NCI-H128 (cell line): Measurements from ENCODE around the gene TM4SF5.

ENCODE experiments used
- DNase-seq: peaks from one replicate; lab custom pipeline; 2025; ENCODE audit not compliant: unreplicated experiment; lab: John Stamatoyannopoulos, UW

The TM4SF5 gene

DNA sequence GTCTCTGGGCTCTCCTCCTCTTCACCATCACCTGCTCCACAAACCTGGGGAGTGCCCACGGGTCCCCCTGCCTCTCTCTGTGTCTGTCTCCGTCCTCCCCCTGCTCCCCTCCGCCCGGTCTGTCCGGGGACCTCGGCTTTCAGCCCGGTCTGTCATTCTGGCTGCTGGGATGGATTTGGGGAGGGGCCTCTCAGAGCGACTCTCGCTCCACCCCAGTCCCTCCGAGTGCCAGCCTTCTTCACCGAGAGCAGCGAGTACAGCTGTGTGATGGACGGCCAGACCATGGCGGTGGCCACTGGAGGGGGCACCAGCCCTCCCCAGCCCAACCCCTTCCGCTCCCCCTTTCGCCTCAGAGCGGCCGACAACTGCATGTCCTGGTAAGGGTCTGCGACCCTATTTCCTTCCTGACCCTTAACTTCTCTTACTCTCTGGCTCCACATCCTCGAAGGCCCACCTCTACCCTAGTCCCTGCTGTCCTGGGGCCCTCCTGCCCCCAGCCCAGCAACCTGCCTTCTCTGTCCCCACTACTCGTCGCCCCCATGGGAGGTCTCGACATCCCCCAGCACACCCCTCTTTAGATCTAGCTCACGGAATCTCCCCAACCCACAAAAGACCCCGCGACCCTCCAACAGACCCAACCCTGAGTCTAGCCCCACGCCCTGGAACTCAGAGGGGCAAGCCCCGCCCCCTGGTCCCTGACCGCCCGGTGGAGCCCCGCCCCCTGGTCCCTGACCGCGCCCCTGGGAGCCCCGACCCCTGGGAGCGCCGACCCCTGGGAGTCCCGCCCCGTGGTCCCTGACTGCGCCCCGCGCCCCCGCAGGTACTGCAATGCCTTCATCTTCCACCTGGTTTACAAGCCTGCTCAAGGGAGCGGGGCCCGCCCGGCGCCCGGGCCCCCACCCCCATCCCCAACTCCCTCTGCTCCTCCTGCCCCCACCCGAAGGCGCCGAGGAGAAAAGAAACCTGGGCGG is 26.4 kb upstream of the TM4SF5 start:
- DNase-seq = no peak

GRCh38 chr17:4747847-4748246 is 23.8 kb upstream of the TM4SF5 start:
- DNase-seq = no peak

DNA sequence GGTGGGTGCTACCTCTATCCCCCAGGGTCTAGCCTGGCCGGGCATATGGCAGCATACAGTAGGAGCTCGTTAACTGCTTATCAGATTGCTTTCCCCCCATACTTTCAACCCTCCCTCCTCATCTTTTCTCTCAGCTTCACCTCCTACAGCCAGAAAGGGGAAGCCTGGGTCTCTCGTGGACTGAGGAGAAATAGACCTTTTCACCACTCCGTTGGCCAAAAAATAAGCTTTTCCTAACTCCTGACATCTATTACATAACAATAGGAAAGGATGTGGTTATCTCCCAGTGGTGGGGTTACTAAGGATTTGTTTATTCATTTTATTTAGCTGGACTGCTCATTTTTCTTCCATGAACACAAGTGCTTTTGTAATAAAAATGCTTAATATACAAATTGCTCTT is 23.0 kb upstream of the TM4SF5 start:
- no peak for DNase-seq

DNA sequence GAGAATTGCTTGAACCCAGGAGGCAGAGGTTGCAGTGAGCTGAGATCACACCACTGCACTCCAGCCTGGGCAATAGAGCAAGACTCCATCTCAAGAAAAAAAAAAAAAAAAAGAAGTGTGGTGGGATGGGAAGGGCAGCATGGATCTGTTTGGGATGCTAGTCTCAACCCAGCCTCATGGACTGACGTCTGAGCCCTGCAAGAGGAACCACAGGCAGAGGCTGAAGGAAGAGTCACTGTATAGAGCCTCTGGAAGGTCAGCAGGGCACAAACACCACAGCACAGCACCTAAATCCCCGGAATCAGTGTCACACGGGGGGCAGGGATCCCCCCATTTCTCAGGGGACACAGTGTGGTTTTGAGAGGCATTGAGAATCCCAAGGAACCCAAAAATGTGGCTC is 21.1 kb upstream of the TM4SF5 start:
- DNase-seq = no peak

DNA sequence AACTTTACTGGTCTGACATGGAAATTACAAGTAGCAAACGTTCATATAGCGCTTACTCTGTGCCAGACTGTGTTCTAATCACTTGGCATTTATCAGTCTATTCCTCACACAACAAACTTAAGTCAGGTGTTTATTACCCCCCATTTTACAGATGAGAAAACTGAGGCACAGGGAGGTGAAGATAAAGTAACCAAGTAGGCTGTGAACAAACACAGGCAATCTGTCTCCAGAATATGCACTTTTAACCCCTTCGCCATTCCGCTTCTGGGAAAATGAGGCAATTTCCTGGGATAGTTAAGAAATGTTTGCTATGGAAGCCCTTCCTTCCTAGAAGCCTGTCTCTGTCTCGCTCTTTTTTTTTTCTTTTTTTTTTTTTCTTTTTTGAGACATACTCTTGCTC is 19.8 kb upstream of the TM4SF5 start:
- no peak for DNase-seq

DNA sequence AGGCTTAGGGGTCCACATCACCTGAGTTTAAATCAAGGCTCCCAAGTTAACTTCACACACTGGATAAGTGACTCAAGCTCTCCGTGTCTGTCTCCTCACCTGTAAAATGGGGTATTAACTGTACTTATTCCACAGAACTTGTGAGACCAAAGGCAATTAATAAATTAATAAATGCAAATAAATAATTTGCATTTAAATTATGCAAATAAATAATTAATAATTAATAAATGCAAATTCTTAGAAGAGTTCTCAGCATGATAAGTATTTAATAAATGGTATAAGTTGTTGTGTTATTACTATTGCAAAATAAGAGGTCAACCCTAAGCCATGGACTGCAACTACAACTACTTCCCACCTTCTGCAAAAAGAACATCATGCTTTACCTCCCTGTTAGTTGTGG is 18.3 kb upstream of the TM4SF5 start:
- DNase-seq = no peak

DNA sequence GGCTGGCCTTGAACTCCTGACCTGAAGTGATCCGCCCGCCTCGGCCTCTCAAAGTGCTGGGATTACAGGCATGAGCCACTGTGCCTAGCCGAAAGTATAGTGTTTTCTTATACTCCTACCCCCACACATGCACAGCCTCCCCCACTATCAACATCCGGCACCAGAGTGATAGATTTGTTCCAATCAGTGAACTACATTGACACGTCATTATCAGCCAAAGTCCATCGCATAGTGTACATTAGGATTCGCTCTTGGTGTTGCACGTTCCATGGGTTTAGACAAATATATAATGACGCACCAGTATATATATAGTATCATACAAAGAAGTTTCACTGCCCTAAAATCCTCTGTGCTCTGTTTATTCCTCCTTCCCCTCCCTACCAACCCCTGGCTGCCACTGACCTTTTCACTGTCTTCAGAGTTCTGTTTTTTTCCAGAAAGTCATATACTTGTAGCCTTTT is 11.9 kb upstream of the TM4SF5 start:
- DNase-seq = no peak

DNA sequence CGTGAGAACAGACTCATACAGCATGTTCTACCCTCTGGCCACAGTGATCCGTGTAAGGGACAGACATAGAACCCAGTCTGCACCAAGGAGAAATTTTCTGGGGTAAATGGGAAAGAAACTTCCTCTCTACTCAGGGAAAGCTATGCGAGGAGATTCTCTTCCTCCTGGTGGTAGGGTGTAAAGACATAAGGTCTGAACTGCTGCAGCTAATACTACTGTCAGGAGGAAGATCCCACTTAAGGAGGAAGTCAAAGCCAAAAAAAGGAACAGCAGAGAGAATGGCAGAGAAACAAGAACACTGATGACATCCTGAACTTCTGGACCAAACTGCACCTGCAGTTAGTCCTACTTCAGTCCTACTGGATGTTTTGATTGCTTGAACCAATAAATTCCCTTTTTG is 7.1 kb upstream of the TM4SF5 start:
- DNase-seq = no peak

DNA sequence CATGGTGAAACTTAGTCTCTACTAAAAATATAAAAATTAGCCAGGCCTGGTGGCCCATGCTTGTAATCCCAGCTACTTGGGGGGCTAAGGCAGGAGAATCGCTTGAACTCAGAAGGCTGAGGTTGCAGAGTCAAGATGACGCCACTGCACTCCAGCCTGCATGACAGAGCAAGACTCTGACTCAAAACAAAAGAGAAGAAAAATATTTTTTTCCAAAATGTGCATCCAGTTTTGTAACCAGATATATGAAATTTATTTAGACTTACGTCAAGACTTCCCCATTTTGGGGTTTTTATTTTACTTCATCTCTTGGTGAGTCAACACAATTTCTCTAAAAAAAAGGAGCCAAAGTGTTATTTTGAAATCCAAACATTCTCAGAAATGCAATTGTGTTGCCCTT is 5.5 kb upstream of the TM4SF5 start:
- DNase-seq = no peak

DNA sequence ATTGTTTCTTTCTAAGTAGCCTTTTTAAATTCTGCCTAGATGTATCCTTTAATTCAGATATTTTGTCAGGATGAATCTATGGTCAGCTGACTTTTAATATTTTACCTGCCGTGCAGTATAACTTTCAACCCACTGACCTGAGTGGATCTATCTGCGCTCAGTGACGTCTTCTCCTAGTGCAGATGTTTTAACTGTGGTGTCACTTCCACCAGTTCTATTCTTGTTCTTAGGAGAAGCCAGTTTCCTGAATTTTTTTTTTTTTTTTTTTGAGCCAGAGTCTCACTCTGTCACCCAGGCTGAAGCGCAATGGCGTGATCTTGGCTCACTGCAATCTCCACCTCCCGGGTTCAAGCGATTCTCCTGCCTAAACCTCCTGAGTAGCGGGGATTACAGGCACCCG is 5.0 kb upstream of the TM4SF5 start:
- no peak for DNase-seq

DNA sequence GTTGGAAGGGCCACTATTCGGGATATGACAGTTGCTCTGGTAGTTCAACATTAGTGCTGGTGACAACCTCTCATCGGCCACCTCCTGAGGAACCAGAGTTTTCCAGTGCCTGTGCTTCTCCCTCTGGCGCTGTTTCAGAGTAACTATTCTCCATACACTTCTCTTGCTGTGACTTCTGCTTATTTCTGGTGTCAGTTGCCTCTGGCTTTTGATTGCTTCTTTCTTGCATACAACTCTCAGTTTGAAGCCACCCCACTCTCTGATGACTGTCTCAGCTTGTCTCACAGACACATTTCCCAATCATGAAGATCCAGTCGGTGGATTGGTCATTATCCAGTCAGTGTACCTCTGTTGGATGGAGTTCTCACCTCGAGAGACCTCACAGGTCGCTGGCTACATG is 3.4 kb upstream of the TM4SF5 start:
- no peak for DNase-seq

- no peak for DNase-seq
Observed at GRCh38 chr17:4769628-4770027, 2.1 kb upstream of the TM4SF5 start.

- DNase-seq = no peak
Observed at GRCh38 chr17:4772235-4772613, 538 bp downstream of the TM4SF5 start.

DNA sequence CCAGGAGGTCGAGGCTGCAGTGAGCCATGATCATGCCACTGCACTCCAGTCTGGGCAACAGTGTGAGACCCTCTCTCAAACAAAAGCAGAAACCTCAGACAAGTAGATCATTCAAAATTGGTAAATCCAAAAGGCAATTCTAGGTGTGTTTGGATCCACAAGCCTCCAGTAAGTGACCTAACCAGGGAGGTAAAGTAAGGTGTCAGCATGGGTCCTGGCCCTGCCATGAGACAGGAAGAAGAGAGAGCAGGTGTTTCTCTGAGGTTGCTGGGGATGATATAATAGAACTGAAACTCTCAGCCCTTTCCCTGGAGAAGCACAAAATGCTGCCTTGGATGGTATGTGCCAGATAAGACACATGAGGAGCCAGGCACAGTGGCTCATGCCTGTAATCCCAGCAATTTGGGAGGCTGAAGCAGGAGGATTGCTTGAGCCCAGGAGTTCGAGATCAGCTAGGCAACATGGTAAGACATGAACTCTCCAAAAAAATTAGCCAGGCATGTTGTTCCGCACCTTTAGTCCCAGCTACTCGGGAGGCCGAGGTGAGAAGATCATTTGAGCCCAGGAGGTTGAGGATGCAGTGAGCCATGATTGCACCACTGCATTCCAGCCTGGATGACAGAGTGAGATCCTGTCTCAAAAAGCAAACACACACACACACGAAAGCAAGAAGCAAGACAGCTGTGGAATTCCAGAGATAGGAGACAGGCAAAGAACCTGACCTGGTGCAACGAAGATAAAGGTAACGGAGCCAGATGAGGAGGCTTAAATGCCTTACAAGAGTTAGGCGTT is 6.5 kb downstream of the TM4SF5 start:
- no peak for DNase-seq

DNA sequence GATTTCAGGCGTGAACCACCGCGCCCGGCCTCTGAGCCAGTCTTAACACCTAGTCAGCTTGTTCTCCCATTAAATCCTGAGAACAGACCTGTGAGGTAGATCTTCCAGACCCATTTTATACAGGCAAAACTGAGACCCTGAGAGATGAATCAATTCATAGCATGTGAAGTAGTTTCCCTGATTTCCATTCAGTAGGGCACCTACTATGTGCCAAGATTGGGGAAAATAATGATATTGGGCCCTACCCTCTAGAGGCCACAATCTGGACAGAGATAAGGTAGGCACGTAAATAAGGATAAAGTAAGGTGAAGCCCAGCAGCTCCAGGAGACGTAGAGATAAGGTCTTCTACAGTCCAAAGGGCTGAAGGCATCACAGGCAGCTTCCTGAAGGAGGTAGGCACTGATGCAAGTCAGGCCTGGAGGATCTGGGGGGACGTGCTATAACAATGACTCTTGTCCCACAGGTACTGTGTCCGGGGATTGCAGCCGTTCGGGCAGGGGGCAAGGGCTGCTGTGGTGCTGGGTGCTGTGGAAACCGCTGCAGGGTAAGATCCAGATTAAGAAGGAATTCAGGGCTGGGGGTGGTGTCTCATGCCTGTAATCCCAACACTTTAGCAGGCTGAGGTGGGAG is 8.8 kb downstream of the TM4SF5 start:
- DNase-seq = no peak

DNA sequence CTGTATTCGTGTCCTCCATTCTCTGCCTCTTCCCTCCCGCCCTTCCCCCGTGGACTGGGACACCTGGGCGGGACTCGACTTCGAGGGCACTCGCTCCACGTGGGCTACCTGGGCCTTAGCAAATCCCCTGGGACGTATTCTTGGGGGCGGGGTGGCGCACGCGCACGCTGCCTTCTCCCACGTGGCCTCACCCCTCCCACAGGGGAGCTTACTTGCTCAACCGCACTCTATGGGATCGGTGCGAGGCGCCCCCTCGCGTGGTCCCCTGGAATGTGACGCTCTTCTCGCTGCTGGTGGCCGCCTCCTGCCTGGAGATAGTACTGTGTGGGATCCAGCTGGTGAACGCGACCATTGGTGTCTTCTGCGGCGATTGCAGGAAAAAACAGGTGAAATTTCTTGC is 11.0 kb downstream of the TM4SF5 start:
- DNase-seq = no peak

- no peak for DNase-seq
Observed at GRCh38 chr17:4785311-4786105, 13.8 kb downstream of the TM4SF5 start.

GRCh38 chr17:4786106-4786511 is 14.4 kb downstream of the TM4SF5 start, which contains the start of gene VMO1:
Gene VMO1, minus strand, starts transcription at chr17:4786364. Its CDS starts 12 bp downstream, at chr17:4786352.
- no peak for DNase-seq

DNA sequence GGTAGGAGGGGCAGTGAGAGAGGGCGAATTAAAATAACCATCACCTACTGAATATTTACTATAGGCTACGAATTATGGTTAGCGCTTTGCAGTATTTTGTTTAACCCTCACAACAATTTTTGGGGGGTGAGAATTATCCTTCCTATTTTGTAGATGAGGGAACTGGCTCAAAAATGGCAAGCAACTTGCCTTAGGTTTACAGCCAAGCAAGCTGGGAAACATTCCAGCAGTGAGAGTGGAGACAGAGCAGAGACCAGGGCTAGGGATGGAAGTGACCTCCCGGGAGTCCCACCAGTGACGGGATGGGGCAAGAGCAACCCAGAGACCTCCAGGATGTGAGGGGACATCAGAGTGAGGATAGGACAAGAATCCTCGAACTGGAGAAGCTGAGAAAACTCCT is 14.8 kb downstream of the TM4SF5 start:
- no peak for DNase-seq

DNA sequence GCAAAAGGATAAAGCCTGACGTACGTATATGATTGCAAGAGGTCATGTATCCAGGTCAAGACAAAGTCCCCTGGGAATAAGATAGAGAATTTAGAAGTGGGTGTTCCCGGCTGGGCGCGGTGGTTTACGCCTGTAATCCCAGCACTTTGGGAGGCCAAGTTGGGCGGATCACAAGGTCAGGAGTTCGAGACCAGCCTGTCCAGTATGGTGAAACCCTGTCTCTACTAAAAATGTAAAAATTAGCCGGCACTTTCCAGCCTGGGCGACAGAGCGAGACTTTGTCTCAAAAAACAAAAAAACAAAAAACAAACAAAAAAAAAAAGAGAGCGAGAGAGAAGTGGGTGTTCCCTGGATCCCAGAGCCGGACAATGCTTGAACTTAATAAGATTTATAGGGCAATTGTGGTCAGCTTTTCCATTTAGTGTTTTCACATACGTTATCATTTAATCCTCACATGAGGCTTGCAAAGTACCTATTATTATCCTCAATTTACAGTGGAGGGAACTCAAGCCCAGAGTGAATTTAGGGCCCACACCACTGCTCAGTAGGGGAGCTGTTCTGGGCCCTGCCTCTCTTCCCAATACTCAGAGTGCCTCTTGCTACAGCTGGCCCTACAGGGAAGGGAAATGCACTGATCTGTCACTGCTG is 16.6 kb downstream of the TM4SF5 start:
- no peak for DNase-seq
